DOHH2 (cell line): ENCODE measurements around the gene SETD1A.

Experiments used
- CTCF ChIP-seq: fragments of 200-600 bp; sonication (generic); IDR thresholded peaks from one replicate; pipeline ENCODE4 v1.5.1; 2014; ENCODE audit warnings: antibody characterized with exemption, mild to moderate bottlenecking, low read depth, low read length; ENCODE audit not compliant: poor library complexity, severe bottlenecking
- EZH2phosphoT487 ChIP-seq: fragments of 200-600 bp; sonication (generic); IDR thresholded peaks from 2 replicates; pipeline ENCODE4 v1.6.1; 2017; ENCODE audit warnings: borderline replicate concordance, mild to moderate bottlenecking, antibody characterized with exemption, low read length, moderate library complexity, mixed read lengths

- TF ChIP-seq CTCF (no peak), EZH2phosphoT487 (no peak)
Observed at GRCh38 chr16:30953111-30953510, 4.4 kb upstream of the SETD1A start.
